Measurements from ENCODE around the gene PHETA1. TPM values are rescaled to one million over a fixed set of nuclear protein-coding genes. Genes with fewer than 3 reads are reported as not detected.

The PHETA1 gene
- total and polyA plus RNA-seq, 9 donors, result 1.8 to 26.5 (median 19.1) TPM

DNA sequence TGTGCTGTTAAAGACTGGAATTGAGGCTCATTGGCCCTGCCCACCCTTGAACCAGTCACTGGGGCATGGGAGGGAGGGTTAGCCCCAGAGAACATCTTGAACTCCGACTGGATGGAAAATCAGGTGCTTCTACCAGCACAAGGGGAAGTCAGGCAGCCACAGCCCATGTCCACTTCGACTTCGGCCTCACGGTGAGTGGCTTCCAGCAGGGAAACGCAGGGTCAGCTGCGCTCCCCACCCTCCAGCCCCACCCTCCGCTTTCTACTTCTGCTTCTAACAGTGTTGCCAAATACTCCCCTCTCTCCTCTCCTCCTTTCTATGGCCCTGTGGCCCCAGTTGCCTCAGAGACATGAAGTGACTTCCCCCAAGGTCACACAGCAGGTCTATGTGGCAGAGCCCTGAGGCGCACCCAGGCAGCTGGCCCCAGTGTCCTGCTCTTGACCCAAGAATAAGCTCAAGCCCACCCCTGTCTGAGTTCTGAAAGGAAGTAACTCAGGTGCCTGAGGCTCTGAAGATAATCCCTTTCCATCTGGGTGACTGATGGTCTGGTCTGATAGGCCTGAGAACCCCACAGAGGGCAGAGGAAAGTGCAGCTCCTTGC, 24.9 kb upstream of the PHETA1 start:
- TF ChIP-seq, protein P1, sequence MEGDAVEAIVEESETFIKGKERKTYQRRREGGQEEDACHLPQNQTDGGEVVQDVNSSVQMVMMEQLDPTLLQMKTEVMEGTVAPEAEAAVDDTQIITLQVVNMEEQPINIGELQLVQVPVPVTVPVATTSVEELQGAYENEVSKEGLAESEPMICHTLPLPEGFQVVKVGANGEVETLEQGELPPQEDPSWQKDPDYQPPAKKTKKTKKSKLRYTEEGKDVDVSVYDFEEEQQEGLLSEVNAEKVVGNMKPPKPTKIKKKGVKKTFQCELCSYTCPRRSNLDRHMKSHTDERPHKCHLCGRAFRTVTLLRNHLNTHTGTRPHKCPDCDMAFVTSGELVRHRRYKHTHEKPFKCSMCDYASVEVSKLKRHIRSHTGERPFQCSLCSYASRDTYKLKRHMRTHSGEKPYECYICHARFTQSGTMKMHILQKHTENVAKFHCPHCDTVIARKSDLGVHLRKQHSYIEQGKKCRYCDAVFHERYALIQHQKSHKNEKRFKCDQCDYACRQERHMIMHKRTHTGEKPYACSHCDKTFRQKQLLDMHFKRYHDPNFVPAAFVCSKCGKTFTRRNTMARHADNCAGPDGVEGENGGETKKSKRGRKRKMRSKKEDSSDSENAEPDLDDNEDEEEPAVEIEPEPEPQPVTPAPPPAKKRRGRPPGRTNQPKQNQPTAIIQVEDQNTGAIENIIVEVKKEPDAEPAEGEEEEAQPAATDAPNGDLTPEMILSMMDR (IDR thresholded peaks at IDR 0.05), result no peak
- no peak for TF ChIP-seq POLR2A (IDR thresholded peaks at IDR 0.05)
- TF ChIP-seq EP300 (IDR thresholded peaks at IDR 0.05), result no peak
- H3K4me1 ChIP-seq (ENCODE audit: insufficient read depth), result peaks cover 3% of the 10 kb centered on the region
- H3K36me3 ChIP-seq, result no peaks in the 10 kb centered on the region
- intact Hi-C loops (cut with DNase I), result loop anchor here (2.0 to 10.0 kb wide), 5 partner anchors 59 to 291 kb away; partner anchors contain the start of genes ACAD10 (in 1 of the 4) and BRAP (in 1 of the 4)
- H3K27ac ChIP-seq, result no peak overlapping the region
- no peaks in the 10 kb centered on the region for H3K9me3 ChIP-seq
- no peaks in the 10 kb centered on the region for H3K27me3 ChIP-seq
- DNase-seq, result no peak
- no peak overlapping the region for H3K4me3 ChIP-seq
- 70 to 83% (median 79%) methylated on average over 8 of the region's 8 CpGs for WGBS, 3 donors

DNA sequence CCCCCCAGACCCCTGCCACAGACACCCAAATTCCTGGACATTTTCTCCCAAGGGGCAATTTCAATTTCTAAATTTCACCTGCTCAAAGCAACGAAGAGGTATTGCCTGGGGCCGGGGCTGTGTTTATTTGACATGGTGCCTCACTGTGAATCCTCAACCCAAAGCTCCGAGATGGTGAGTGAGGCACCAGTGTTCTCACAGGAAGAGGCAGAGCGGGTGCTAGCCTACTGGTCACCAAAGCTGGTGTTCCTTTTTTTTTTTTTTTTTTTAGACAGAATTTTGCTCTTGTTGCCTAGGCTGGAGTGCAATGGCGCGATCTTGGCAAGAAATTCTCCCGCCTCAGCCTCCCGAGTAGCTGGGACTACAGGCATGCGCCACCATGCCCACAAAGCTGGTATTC, 22.0 kb upstream of the PHETA1 start:
- no peak for TF ChIP-seq POLR2A (IDR thresholded peaks at IDR 0.05)
- TF ChIP-seq, protein P1 (IDR thresholded peaks at IDR 0.05), result no peak
- no peak for TF ChIP-seq EP300 (IDR thresholded peaks at IDR 0.05)
- Histone ChIP-seq H3K27me3 (no peaks in the 10 kb centered on the region), H3K27ac (no peak overlapping the region), H3K9me3 (no peaks in the 10 kb centered on the region), H3K4me1 (ENCODE audit: insufficient read depth) (no peaks in the 10 kb centered on the region), H3K36me3 (no peaks in the 10 kb centered on the region), H3K4me3 (no peak overlapping the region)
- no peak for DNase-seq
- 84 to 90% (median 90%) methylated on average over 9 of the region's 9 CpGs for WGBS, 3 donors
- intact Hi-C loops (cut with DNase I), result loop anchor here in 3 of 4 donors (5.0 to 10.0 kb wide), 4 partner anchors 61 to 294 kb away; partner anchors contain the start of genes ACAD10 (in 1 of the 3) and BRAP (in 1 of the 3)

DNA sequence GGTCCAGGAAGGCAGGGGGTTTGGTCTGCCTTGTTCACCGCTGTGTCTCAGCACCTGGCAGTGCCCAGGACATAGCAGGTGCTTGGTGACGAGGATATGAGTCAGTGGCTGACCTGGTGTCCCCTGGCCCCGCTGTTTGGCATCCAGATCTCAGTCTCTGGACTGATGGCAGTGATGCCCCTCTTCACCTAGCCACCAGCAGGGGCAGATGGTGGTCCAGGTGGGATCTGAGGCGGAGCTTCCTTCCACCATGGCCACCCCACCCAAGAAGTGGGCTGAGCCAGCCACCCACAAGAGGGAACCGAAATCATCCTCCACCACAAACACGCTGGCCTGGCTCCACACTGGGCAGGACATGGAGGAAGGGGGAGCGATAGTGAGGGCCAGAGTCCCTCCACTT, 20.7 kb upstream of the PHETA1 start:
- H3K9me3 ChIP-seq, result no peaks in the 10 kb centered on the region
- H3K27ac ChIP-seq, result no peak overlapping the region
- H3K27me3 ChIP-seq, result no peaks in the 10 kb centered on the region
- TF ChIP-seq, protein P1 (IDR thresholded peaks at IDR 0.05), result no peak
- TF ChIP-seq EP300 (IDR thresholded peaks at IDR 0.05), result no peak
- no peak for TF ChIP-seq POLR2A (IDR thresholded peaks at IDR 0.05)
- WGBS, 3 donors, result 59 to 68% (median 67%) methylated on average over 7 of the region's 7 CpGs
- no peak overlapping the region for H3K4me3 ChIP-seq
- H3K4me1 ChIP-seq (ENCODE audit: insufficient read depth), result no peaks in the 10 kb centered on the region
- no peak for DNase-seq
- intact Hi-C loops (cut with DNase I), result loop anchor here in 3 of 4 donors (5.0 to 10.0 kb wide), 4 partner anchors 63 to 295 kb away; partner anchors contain the start of genes ACAD10 (in 1 of the 3) and BRAP (in 1 of the 3)
- H3K36me3 ChIP-seq, result no peaks in the 10 kb centered on the region

DNA sequence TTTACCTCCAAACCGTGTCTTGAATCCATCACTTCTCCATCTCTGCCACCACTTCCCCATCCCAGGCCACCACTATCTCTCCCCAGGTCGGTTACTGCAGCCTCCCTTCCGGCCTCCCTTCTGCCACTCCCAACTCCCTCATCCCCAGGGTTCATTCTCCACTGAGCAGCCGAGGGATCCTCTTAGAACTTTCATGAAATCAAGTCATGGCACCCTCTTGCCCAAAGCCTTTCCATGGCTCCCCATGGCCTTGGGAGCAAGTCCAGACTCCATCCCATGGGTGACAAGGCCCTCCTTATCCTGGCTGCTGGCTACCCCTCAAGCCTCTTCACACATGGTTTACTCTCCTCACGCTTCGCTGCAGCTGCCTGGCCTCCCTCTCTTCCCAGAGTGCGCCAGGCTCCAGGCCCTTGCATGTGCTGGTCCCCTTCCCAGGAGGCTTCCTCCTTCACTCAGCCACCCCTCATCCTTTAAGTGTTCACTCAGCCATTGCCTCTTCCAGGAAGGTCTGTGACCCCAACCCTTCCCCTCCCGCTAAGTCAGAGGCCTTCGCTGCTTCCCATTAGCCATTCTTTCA, 18.9 kb upstream of the PHETA1 start:
- no peaks in the 10 kb centered on the region for H3K9me3 ChIP-seq
- H3K27ac ChIP-seq, result no peak overlapping the region
- no peaks in the 10 kb centered on the region for H3K36me3 ChIP-seq
- no peaks in the 10 kb centered on the region for H3K4me1 ChIP-seq (ENCODE audit: insufficient read depth)
- intact Hi-C loops (cut with DNase I), result no loop called here
- TF ChIP-seq EP300 (IDR thresholded peaks at IDR 0.05) (no peak), POLR2A (IDR thresholded peaks at IDR 0.05) (no peak)
- TF ChIP-seq, protein P1 (IDR thresholded peaks at IDR 0.05), result no peak
- 82 to 85% (median 82%) methylated on average over 9 of the region's 9 CpGs for WGBS, 3 donors
- H3K4me3 ChIP-seq, result no peak overlapping the region
- H3K27me3 ChIP-seq, result no peaks in the 10 kb centered on the region
- DNase-seq, result no peak
